Measurements from ENCODE around the gene PCDHA13. TPM values are rescaled to one million over a fixed set of nuclear protein-coding genes. Genes with fewer than 3 reads are reported as not detected.

Gene PCDHA13
- total RNA-seq, 1 experiment from 2014 or later = 0.33 TPM

GRCh38 chr5:140857177-140857986 lies 24.5 kb upstream of the PCDHA13 start:
- H3K27ac Mint-ChIP-seq (ENCODE audit: low read depth, unreplicated experiment) = no peak overlapping the region

GRCh38 chr5:140857987-140858240 lies 24.0 kb upstream of the PCDHA13 start:
- CTCF ChIA-PET = no interaction called here
- no peak overlapping the region for H3K27ac Mint-ChIP-seq (ENCODE audit: low read depth, unreplicated experiment)
- peaks cover 16% of the 10 kb centered on the region for H3K9me3 Mint-ChIP-seq (ENCODE audit: unreplicated experiment)
- H3K27me3 Mint-ChIP-seq (ENCODE audit: insufficient read depth, unreplicated experiment) = no peaks in the 10 kb centered on the region
- no peak for TF ChIP-seq CTCF (IDR thresholded peaks at IDR 0.05; ENCODE audit: unreplicated experiment)
- intact Hi-C loops (cut with micrococcal nuclease) = no loop called here
- POLR2A ChIA-PET = no interaction called here
- no peaks in the 10 kb centered on the region for H3K36me3 Mint-ChIP-seq (ENCODE audit: insufficient read depth, unreplicated experiment)
- no TSS peak for BruUV-seq (replicated peaks)
- DNase-seq (ENCODE audit: unreplicated experiment) = no peak
- no peaks in the 10 kb centered on the region for H3K4me1 Mint-ChIP-seq (ENCODE audit: insufficient read depth, unreplicated experiment)
- H3K4me3 Mint-ChIP-seq (ENCODE audit: unreplicated experiment) = no peak overlapping the region

More at GRCh38 chr5:140857177-140857986, 24.5 kb upstream of the PCDHA13 start:
- DNase-seq (ENCODE audit: unreplicated experiment) = no peak
- Mint-ChIP-seq H3K4me1 (ENCODE audit: insufficient read depth, unreplicated experiment) (no peaks in the 10 kb centered on the region), H3K36me3 (ENCODE audit: insufficient read depth, unreplicated experiment) (no peaks in the 10 kb centered on the region), H3K27me3 (ENCODE audit: insufficient read depth, unreplicated experiment) (no peaks in the 10 kb centered on the region), H3K4me3 (ENCODE audit: unreplicated experiment) (no peak overlapping the region), H3K9me3 (ENCODE audit: unreplicated experiment) (peaks cover 16% of the 10 kb centered on the region)
- ChIA-PET CTCF (interaction anchor here (0.5 to 1.4 kb wide), 2 partner anchors 44 to 183 kb away, joined by 3 to 4 read pairs; no protein-coding TSS in a partner anchor), POLR2A (interaction anchor here (1.0 kb wide), 1 partner anchor 16 kb away, joined by 3 read pairs; no protein-coding TSS in a partner anchor)
- intact Hi-C loops (cut with micrococcal nuclease) = no loop called here
- TF ChIP-seq CTCF (IDR thresholded peaks at IDR 0.05; ENCODE audit: unreplicated experiment) = no peak
- no TSS peak for BruUV-seq (replicated peaks)

GRCh38 chr5:140862441-140863295 lies 19.3 kb upstream of the PCDHA13 start:
- no peak for TF ChIP-seq CTCF (IDR thresholded peaks at IDR 0.05; ENCODE audit: unreplicated experiment)
- Mint-ChIP-seq H3K9me3 (ENCODE audit: unreplicated experiment) (peaks cover 15% of the 10 kb centered on the region), H3K36me3 (ENCODE audit: insufficient read depth, unreplicated experiment) (no peaks in the 10 kb centered on the region), H3K4me3 (ENCODE audit: unreplicated experiment) (no peak overlapping the region), H3K27me3 (ENCODE audit: insufficient read depth, unreplicated experiment) (no peaks in the 10 kb centered on the region), H3K4me1 (ENCODE audit: insufficient read depth, unreplicated experiment) (no peaks in the 10 kb centered on the region), H3K27ac (ENCODE audit: low read depth, unreplicated experiment) (no peak overlapping the region)
- CTCF ChIA-PET = interaction anchor here (0.6 to 1.3 kb wide), 4 partner anchors 11 to 422 kb away, joined by 4 to 6 read pairs (median 4); no protein-coding TSS in a partner anchor
- BruUV-seq (replicated peaks) = no TSS peak
- intact Hi-C loops (cut with micrococcal nuclease) = no loop called here
- POLR2A ChIA-PET = no interaction called here
- DNase-seq (ENCODE audit: unreplicated experiment) = no peak

Data from MCF 10A (cell line).